Activated T-cell treated with anti-CD3 and anti-CD28 coated beads, Interleukin-2, amount 50 U/mL, for 24 hours (primary cell): ENCODE measurements around the gene MOB3B.
A peak's percentile ranks its signal among the peaks of the same experiment; 100 is the strongest.
"Not testable (repeated sequence)": the region's sequence is repeated elsewhere in the genome, so short reads cannot be mapped to it uniquely, and the experiment has no call there.

Source experiments
- DNase-seq: peaks from one replicate; pipeline ENCODE4 v3.0.0-alpha.2; 2020
- H3K27ac Mint-ChIP-seq: 2 replicates; pipeline ENCODE4 v1.8.0; 2020; ENCODE audit warnings: mild to moderate bottlenecking, mixed read lengths
- H3K27me3 Mint-ChIP-seq: 2 replicates; pipeline ENCODE4 v1.8.0; 2020; ENCODE audit warnings: mixed read lengths
- H3K36me3 Mint-ChIP-seq: 2 replicates; pipeline ENCODE4 v1.8.0; 2020; ENCODE audit warnings: low read depth, mixed read lengths
- H3K4me1 Mint-ChIP-seq: 2 replicates; pipeline ENCODE4 v1.8.0; 2020; ENCODE audit warnings: low read depth, mixed read lengths
- H3K4me3 Mint-ChIP-seq: 2 replicates; pipeline ENCODE4 v1.8.0; 2020; ENCODE audit warnings: mild to moderate bottlenecking, moderate library complexity, mixed read lengths
- H3K9me3 Mint-ChIP-seq: 2 replicates; pipeline ENCODE4 v1.8.0; 2020; ENCODE audit warnings: mixed read lengths

The MOB3B gene

DNA sequence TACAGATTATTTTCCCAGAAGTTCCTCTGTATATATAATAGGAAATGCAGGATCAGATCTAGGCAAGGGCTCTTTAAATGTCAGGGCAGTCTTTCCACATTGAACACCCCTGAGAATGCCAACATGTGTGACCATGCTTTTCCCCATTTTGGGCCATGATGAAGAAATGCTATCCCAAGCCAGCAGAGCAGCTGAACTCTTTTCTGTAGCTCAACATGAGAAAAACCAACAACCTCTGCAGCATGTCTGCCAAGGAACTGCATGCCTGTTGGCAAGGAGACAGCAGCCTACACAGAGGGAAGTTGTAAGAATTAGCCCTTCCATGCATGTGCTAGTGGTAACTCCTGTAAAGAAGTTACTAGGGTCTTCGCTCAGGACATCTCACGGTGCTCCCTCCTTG is 15.1 kb downstream of the MOB3B start:
- DNase-seq: no peak
- no peaks in the 10 kb centered on the region for H3K36me3 Mint-ChIP-seq
- no peak overlapping the region for H3K4me3 Mint-ChIP-seq
- no peaks in the 10 kb centered on the region for H3K4me1 Mint-ChIP-seq
- H3K27ac Mint-ChIP-seq: no peak overlapping the region
- H3K27me3 Mint-ChIP-seq: no peaks in the 10 kb centered on the region
- no peaks in the 10 kb centered on the region for H3K9me3 Mint-ChIP-seq

DNA sequence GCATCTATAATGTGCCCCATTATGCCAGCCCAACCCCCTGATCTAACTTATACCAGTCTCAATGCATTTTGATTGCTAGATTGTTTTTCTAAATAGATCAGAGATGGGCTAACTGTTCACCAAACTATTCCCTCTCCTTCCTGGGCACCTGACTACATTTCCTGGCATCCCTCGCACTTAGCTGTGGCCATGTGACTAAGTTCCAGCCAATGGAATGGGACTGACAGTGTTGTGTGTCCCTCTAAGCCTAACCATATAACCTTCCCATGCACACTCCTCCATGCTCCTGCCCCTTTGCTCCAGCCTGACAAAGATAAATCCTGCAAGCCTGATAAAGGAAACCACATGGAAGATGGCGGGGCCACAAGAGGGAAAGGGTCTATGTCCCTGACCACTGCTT is 17.8 kb downstream of the MOB3B start:
- Mint-ChIP-seq H3K4me3 (no peak overlapping the region), H3K4me1 (peaks cover 3% of the 10 kb centered on the region), H3K36me3 (no peaks in the 10 kb centered on the region), H3K27ac (no peak overlapping the region), H3K27me3 (no peaks in the 10 kb centered on the region), H3K9me3 (no peaks in the 10 kb centered on the region)
- no peak for DNase-seq

DNA sequence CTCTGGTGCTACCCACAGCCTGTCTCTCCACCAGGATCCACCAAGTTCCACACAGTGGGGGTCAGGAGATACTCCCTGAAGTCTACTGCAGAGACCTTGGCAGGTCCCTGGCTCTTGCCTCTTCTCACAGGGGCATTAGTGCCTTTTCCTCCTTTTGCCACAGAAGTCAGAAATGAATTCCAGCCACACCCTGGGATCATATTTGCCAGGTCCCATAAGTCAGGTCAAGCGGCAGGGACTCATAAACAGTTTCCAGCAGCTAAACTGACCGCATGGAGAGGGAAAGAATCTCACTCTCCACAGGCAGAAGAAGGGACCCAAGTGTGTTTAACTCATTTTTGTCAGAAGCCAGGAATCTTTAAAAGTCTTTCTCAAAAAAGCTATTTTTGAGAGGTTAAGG is 18.8 kb downstream of the MOB3B start:
- H3K9me3 Mint-ChIP-seq: no peaks in the 10 kb centered on the region
- peaks cover 8% of the 10 kb centered on the region for H3K4me1 Mint-ChIP-seq
- no peaks in the 10 kb centered on the region for H3K27me3 Mint-ChIP-seq
- no peak overlapping the region for H3K4me3 Mint-ChIP-seq
- no peaks in the 10 kb centered on the region for H3K36me3 Mint-ChIP-seq
- DNase-seq: no peak
- H3K27ac Mint-ChIP-seq: no peak overlapping the region

DNA sequence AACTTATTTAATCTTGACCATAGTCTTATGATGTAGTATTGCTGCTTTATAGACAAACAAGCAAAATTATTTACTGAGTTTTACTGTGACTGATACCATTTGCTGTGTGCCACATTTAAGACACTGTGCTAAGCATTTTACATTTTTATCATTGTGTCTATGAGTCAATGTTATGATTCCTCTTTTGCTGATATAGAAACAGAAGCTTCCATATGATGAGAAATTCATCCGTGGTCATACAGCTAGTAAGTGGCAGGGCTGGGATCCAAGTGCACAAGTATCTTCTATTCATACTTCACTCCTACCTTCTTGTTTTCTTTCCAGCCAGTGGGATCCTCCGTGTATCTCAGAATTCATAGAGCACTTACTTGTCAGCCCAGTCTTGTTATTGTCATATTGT is 22.6 kb downstream of the MOB3B start:
- DNase-seq: no peak

DNA sequence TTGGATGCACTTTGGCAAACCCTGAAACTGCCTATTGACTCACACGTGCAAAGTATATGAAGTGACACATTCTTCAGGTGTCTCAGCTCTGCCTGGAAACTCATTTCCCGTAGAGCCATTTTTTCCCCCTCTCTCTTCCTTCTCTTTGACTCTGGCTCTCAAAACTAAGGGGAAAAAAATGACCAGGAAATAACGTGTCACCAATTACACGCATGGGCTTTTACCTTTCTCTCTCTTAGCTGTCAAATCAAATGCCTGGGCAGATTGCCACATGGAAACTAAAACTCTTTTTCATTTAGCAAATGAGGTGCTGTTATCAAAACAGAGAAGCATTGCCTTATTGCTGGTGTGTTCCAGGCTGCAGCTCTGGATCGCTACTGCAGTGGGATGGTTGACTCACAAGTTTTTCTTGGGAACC is 23.9 kb downstream of the MOB3B start:
- H3K36me3 Mint-ChIP-seq: no peaks in the 10 kb centered on the region
- peak overlapping the region; percentile 44 for H3K27ac Mint-ChIP-seq
- no peaks in the 10 kb centered on the region for H3K9me3 Mint-ChIP-seq
- H3K4me1 Mint-ChIP-seq: peaks cover 28% of the 10 kb centered on the region
- H3K4me3 Mint-ChIP-seq: no peak overlapping the region
- no peak for DNase-seq
- H3K27me3 Mint-ChIP-seq: peaks cover 6% of the 10 kb centered on the region

More for the DNA sequence above, 22.6 kb downstream of the MOB3B start:
- H3K9me3 Mint-ChIP-seq: no peaks in the 10 kb centered on the region
- H3K4me3 Mint-ChIP-seq: no peak overlapping the region
- H3K36me3 Mint-ChIP-seq: no peaks in the 10 kb centered on the region
- peaks cover 23% of the 10 kb centered on the region for H3K4me1 Mint-ChIP-seq
- no peaks in the 10 kb centered on the region for H3K27me3 Mint-ChIP-seq
- H3K27ac Mint-ChIP-seq: no peak overlapping the region

DNA sequence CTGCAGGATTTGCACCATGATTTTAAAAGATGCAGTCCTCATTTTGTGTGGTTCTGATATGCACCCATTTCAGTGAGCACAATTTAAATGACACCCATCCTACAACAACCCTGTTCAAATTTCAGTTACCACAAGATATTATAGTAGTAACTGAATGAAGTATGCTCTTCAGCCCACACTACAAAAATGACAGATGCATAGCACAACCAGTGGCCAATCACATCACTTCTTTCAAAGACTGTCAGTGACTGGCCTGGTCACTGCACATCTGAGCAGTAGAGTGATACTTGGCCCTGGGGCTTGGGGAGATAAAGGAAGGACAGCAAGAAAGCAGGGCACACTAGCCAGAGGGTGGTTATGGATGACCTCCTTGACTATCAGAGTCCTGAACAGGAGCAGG is 25.4 kb downstream of the MOB3B start:
- Mint-ChIP-seq H3K27me3 (peaks cover 6% of the 10 kb centered on the region), H3K4me1 (peaks cover 40% of the 10 kb centered on the region), H3K9me3 (no peaks in the 10 kb centered on the region), H3K4me3 (no peak overlapping the region), H3K27ac (no peak overlapping the region), H3K36me3 (no peaks in the 10 kb centered on the region)
- DNase-seq: no peak

DNA sequence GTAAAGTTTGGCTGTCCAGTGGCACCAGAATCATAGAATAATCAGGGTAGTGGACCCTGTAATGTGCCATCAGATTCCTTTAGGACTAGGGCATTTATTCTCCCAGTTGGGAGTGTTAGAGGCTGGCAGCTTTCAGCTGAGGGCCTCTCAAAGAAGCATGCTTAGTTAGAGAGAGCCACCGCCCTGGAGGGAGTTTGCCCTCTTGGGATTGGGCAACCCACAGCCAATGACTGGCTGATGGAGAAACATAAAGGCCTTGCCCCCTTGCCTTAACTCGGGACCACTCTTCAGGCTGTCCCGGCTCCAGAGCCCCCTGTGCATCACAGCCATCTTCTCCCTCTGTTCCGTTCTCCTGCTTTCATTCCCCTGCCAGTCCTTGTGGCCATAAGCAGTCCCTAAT is 26.0 kb downstream of the MOB3B start:
- no peaks in the 10 kb centered on the region for H3K9me3 Mint-ChIP-seq
- H3K27me3 Mint-ChIP-seq: peaks cover 6% of the 10 kb centered on the region
- H3K36me3 Mint-ChIP-seq: no peaks in the 10 kb centered on the region
- DNase-seq: no peak
- H3K4me1 Mint-ChIP-seq: peaks cover 42% of the 10 kb centered on the region
- no peak overlapping the region for H3K4me3 Mint-ChIP-seq
- H3K27ac Mint-ChIP-seq: no peak overlapping the region

DNA sequence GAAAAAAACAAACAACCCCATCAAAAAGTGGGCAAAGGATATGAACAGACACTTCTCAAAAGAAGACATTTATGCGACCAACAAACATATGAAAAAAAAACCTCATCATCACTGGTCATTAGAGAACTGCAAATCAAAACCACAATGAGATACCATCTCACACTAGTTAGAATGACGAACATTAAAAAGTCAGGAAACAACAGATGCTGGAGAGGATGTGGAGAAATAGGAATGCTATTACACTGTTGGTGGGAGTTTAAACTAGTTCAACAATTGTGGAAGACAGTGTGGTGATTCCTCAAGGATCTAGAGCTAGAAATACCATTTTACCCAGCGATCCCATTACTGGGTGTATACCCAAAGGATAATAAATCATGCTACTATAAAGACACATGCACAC is 28.7 kb downstream of the MOB3B start:
- Mint-ChIP-seq H3K4me1 (peaks cover 35% of the 10 kb centered on the region), H3K27ac (peak overlapping the region; percentile 57)
- H3K9me3 Mint-ChIP-seq, H3K4me3 Mint-ChIP-seq, DNase-seq, H3K27me3 Mint-ChIP-seq, H3K36me3 Mint-ChIP-seq: not testable (repeated sequence)

DNA sequence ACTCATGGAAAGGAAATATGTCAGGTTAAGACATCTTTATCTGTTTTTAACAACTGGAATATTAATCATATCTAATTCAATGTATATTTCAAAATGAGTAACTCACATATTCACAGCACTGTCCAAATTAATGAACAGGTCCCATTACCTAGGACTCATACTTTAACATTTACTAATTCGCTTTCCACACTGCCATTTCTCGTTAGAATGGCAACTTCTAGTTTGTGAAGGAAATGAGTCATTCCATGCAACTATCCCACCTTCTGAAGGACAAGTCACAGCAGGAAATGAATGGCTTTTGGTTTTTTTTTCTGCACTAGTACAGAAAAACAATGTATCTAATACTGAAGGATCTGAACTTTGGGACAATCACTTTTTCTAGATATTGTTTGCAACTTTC is 30.2 kb downstream of the MOB3B start:
- H3K27ac Mint-ChIP-seq: peak overlapping the region; percentile 61
- no peaks in the 10 kb centered on the region for H3K36me3 Mint-ChIP-seq
- peaks cover 3% of the 10 kb centered on the region for H3K9me3 Mint-ChIP-seq
- no peak for DNase-seq
- peaks cover 6% of the 10 kb centered on the region for H3K27me3 Mint-ChIP-seq
- peaks cover 26% of the 10 kb centered on the region for H3K4me1 Mint-ChIP-seq
- no peak overlapping the region for H3K4me3 Mint-ChIP-seq

DNA sequence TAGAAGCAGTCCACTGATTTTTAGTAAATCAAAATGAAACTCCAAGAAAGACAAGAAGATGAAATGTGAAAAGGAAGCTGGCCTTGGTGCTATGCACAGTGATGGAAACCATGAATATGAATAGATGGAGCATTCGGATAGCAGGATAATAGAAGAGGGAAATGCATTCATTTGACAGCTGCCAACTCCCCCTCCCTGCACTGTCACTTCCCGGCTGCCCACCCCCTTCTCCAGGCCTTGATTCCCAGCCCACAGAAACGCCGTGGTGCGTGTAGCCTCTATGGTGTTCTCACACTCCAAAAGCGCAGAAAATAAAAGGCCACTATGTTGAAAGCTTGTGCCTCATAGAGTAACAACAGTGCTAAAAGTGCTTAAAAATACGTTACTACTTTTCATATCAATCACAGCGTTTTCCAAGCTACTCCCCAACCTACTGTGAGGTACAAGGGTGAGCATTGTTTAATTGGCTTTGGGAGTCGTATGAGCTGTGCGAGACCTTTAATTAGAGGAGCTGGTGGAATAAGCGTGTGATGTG is 31.7 kb downstream of the MOB3B start:
- no peak overlapping the region for H3K4me3 Mint-ChIP-seq
- H3K27me3 Mint-ChIP-seq: peaks cover 6% of the 10 kb centered on the region
- H3K4me1 Mint-ChIP-seq: peaks cover 19% of the 10 kb centered on the region
- peaks cover 3% of the 10 kb centered on the region for H3K36me3 Mint-ChIP-seq
- no peak for DNase-seq
- peaks cover 7% of the 10 kb centered on the region for H3K9me3 Mint-ChIP-seq
- H3K27ac Mint-ChIP-seq: no peak overlapping the region

DNA sequence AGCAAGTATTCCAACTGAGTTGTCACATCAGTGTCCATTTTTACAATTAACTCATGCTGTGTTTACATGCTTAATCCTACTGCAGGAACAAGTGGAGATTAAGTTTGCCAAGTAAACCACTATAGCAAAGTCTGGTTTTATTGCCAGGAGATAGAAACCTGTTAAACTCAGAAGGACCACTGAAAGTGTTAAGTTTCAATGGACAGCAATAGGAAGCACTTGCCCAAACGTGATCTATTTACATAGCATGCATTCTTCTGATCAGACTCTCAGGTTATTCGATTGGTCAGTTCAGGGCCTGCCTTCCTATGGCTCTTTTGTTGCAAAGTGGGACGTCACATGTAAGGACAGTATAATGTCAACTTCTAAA is 33.5 kb downstream of the MOB3B start:
- no peak overlapping the region for H3K4me3 Mint-ChIP-seq
- H3K27ac Mint-ChIP-seq: no peak overlapping the region
- DNase-seq: no peak
- peaks cover 17% of the 10 kb centered on the region for H3K4me1 Mint-ChIP-seq
- peaks cover 4% of the 10 kb centered on the region for H3K27me3 Mint-ChIP-seq
- peaks cover 3% of the 10 kb centered on the region for H3K36me3 Mint-ChIP-seq
- peaks cover 7% of the 10 kb centered on the region for H3K9me3 Mint-ChIP-seq

DNA sequence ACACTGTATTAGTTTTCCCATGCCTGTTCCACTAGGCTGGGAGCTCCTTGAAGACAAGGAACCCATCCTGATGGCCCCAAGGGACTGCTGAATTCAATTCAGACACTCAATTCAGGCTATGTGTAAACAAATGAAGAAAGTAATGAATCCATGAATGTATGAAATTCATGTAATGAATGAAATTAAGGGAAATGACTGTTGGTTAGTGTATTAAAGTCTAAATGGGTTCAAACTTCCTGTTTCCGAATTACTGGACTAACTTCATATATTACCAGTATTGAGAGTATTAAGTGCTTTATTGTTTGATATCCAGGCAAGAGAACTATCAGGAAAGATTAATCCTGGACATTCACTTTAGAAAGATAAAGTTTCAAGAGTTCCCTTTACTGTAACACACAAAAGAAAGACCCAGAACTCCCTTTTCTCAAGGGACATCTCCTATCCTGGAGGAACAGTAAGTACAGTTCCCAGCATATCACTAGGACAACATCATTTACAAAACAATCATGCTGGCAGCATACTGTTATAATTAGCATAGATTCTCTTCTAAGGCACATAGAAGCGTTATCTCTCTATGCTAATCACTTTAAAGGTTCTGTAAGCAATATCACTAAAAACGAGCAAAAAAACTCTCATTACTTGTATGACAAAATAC is 34.0 kb downstream of the MOB3B start:
- H3K27ac Mint-ChIP-seq: no peak overlapping the region
- H3K27me3 Mint-ChIP-seq: no peaks in the 10 kb centered on the region
- peaks cover 7% of the 10 kb centered on the region for H3K9me3 Mint-ChIP-seq
- H3K36me3 Mint-ChIP-seq: peaks cover 3% of the 10 kb centered on the region
- H3K4me3 Mint-ChIP-seq: no peak overlapping the region
- no peak for DNase-seq
- H3K4me1 Mint-ChIP-seq: peaks cover 14% of the 10 kb centered on the region

DNA sequence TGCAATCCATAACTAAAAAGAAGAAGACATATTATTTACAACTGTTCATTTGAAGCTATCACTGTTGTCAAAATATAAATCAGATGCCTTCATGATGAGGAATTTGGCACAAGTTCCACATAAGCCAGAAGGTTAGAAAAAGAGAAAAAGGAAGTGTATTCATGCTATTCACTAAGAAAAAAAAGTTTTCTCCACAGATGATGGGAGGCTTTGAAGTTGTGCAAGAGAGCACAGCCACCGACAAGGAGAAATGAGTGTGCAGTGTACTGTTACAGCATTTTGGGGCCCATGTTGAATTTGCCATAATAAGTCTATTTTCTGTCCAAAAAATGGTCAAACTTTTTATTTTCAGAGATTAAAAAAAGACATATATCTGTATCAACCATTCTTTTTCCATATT is 38.5 kb downstream of the MOB3B start:
- H3K36me3 Mint-ChIP-seq: peaks cover 3% of the 10 kb centered on the region
- no peaks in the 10 kb centered on the region for H3K27me3 Mint-ChIP-seq
- peaks cover under 1% of the 10 kb centered on the region for H3K4me1 Mint-ChIP-seq
- H3K9me3 Mint-ChIP-seq: peaks cover 7% of the 10 kb centered on the region
- no peak overlapping the region for H3K27ac Mint-ChIP-seq
- H3K4me3 Mint-ChIP-seq: no peak overlapping the region
- no peak for DNase-seq

DNA sequence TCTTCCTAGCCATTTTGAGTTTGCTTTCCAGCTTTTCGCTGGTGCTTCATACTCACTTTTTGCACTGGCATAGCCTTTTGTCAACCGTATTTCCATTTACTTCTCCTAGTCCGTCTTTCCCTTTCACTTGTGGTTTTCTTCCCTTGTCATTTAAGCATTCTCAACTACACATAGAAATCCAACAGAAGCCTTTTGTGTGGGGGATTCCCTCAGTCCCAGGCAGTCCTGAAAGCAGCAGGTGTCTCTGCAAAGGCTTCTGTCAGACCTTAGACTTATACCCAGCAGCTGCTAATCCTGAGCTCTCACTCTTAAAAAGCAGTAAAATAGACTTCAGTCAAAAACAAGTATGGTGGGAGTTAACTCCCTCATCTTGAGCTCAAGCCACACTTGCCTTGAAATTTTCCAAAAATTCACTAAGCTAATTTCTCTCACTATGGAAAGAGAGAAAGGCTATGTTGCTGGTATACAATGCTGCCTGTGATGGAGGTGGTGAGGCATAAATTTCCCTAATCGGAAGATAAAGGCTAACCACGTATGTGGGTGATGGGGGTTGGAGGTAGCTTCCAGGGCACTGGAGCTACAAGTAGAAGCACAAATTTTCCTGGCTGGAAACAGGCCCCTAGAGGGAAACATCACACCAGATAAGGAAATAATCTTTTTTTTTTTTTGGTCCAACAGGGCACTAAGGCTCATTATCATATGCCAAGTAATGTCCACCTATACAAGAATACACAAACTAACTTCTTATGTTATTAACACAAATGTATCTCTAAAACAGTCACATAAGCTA is 40.3 kb downstream of the MOB3B start:
- Mint-ChIP-seq H3K4me3 (no peak overlapping the region), H3K27ac (no peak overlapping the region), H3K36me3 (peaks cover 2% of the 10 kb centered on the region), H3K9me3 (peaks cover 3% of the 10 kb centered on the region), H3K27me3 (no peaks in the 10 kb centered on the region), H3K4me1 (peaks cover 17% of the 10 kb centered on the region)
- DNase-seq: no peak

DNA sequence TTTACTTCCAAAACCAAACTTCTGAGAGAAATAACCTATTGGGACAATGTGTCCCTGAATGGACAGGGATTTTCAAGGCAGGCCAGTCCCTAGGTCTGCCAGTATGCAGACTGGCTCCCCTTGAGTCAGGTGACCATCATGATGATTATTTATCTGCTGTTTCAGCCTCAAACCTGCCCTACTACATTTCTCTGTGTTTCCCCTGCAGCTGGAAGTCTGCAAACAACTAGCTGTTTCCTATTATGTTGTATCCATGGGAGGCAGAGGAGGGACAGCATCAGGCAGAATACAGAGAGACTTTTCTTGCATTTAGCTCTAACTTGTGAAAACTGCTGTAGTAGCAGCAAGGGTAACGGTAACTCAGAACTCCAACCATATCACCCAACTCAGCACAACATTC is 41.7 kb downstream of the MOB3B start:
- no peaks in the 10 kb centered on the region for H3K9me3 Mint-ChIP-seq

More for the DNA sequence above, 41.7 kb downstream of the MOB3B start:
- Mint-ChIP-seq H3K36me3 (no peaks in the 10 kb centered on the region), H3K4me1 (peaks cover 21% of the 10 kb centered on the region), H3K27ac (no peak overlapping the region), H3K4me3 (no peak overlapping the region), H3K27me3 (no peaks in the 10 kb centered on the region)
- no peak for DNase-seq
